HG03103 (cell line): ENCODE data around the gene VCL.
"Not testable (repeated sequence)": the region's sequence is repeated elsewhere in the genome, so short reads cannot be mapped to it uniquely, and the experiment has no call there.

ENCODE experiments used
- ATAC-seq: cut with Tn5 transposase; IDR thresholded peaks from one replicate; pipeline ENCODE4 v1.9.1; 2021; ENCODE audit warnings: low read depth; ENCODE audit not compliant: unreplicated experiment

The VCL gene

GRCh38 chr10:74097776-74098175, 99.9 kb downstream of the VCL start:
- ATAC-seq = no peak

- no peak for ATAC-seq
Observed at GRCh38 chr10:74099420-74099819, 101.5 kb downstream of the VCL start.

DNA sequence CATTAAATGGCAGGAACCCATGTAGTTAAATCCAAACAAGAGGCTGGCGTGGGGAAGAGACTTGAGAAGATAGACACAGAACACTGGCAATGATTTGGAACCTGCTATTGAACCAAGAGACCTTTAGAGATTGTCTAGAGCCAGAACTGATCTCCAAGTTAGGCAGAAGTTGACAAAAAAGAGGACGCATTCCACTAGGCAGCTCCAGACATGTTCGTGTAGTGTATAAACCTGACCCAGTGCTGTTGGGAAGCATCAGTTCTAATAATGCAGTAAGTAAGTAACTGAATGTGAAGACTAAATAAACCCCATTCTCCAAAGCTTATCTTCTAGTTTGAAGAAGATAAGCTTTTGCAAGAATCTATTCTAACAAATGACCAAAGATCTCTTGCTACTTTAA, 101.9 kb downstream of the VCL start:
- no peak for ATAC-seq

DNA sequence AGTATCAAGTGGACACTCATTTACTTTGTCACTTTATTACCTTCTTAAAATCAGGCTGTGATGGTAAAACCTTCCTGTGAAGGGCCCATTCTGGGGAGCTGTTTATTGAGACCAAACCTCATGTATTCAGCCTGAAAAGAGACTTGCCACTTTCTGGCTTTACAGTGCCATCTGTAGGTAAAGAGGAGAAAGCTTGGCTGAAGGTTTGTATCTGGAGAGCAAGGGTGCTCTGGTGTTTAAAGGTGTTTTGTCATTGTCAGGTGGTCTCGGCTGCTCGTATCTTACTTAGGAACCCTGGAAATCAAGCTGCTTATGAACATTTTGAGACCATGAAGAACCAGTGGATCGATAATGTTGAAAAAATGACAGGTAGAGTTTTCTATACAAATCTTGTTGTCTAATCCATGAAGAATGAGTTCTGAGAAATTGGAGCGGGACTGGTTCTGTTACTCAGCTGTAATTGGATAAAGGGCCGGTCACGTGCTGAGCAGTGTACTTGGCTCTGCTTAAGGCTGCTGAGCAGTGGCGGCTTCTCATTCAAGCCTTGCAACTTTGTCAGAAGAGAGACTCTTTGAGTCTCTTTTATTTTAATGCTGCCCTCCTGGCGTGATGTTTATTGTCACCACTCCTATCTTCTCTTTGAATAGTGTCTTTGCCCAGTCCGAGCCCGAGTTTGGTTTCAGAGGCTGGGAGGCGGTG, 105.8 kb downstream of the VCL start:
- no peak for ATAC-seq

- ATAC-seq = no peak
Observed at GRCh38 chr10:74104480-74104879, 106.6 kb downstream of the VCL start.

DNA sequence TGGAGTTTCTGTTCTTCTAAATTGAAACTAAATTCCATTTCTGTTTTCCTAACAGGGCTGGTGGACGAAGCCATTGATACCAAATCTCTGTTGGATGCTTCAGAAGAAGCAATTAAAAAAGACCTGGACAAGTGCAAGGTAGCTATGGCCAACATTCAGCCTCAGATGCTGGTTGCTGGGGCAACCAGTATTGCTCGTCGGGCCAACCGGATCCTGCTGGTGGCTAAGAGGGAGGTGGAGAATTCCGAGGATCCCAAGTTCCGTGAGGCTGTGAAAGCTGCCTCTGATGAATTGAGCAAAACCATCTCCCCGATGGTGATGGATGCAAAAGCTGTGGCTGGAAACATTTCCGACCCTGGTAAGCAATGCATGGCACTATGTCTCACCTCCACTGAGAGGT, 107.1 kb downstream of the VCL start:
- ATAC-seq = no peak

DNA sequence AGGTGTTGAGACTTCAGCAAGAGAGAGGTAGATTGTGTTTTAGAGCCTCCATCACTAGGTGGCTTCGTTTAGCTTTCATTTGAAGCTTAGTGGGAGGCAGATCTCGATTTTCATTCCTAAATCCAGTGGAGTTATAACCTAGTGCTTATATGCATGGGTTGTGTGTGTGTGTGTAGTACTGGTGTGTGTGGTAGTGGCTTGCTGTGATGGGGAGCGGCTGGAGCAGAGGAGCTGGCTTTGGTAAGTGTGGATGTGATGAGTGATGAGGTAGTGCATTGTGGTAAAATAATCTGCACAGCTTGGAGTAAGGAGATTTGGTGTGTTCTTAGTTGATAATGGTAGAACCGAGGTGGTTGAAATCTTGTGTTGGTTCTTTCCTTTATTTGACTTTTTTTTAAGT, 109.5 kb downstream of the VCL start:
- no peak for ATAC-seq

GRCh38 chr10:74109452-74109851, 111.5 kb downstream of the VCL start:
- no peak for ATAC-seq

GRCh38 chr10:74110120-74110519, 112.2 kb downstream of the VCL start:
- ATAC-seq = no peak

DNA sequence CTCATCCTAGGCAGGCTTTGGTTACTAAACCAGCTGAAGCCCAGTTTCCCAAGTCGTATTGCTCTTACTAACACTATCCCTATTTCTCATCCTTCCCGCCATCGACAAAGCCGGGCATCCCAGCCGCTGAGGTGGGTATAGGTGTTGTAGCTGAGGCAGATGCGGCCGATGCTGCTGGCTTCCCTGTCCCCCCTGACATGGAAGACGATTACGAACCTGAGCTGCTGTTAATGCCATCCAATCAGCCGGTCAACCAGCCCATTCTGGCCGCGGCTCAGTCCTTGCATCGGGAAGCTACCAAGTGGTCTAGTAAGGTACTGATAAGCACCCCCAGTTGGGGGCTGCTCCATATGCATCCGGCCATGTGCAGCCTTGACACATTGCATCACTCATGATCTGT, 113.9 kb downstream of the VCL start:
- ATAC-seq = no peak

DNA sequence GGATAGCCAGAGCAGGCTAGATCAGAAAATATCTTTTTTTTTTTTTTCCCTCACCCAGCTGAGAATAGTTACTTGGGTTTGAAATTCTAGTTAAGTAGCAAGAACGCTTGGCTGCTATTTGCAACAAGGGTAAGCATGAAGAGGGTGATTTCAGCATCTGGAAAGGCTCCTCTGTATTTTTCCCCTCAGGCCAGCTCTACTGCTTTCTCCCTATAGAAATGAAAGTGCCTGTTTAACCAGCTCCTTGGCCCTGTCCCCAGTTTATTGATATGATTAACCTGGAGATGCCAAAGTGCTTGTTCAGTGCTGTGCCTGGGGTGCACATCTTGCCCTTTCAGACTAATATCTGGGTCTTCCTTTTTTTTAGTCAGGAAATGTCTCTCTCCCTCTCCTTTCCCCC, 115.6 kb downstream of the VCL start:
- ATAC-seq = no peak

GRCh38 chr10:74114041-74114448, 116.1 kb downstream of the VCL start:
- ATAC-seq = no peak

GRCh38 chr10:74117738-74118137, 119.8 kb downstream of the VCL start:
- no peak for ATAC-seq

- ATAC-seq = no peak
Observed at GRCh38 chr10:74118804-74119203, 120.9 kb downstream of the VCL start.

DNA sequence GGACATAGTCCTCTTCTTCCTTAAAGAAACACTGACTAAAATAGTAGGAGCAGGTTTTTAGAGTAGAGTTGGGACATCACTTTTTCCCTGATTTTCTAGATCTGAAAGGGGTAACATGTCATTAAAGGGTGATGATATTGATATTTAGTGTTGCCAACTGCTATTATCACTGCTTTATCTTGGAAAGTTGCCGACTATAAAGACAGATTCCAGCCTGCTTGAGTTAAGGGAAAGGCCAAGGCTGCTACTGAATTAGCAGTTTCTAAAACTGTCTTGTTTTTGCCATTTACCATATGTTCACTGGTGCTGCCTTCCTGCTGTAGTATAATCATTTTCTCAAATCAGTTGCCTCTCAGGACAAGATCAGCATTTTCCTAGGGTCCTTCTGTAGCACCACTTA, 123.0 kb downstream of the VCL start:
- ATAC-seq = no peak

- ATAC-seq = no peak
Observed at GRCh38 chr10:74121368-74121767, 123.5 kb downstream of the VCL start.

DNA sequence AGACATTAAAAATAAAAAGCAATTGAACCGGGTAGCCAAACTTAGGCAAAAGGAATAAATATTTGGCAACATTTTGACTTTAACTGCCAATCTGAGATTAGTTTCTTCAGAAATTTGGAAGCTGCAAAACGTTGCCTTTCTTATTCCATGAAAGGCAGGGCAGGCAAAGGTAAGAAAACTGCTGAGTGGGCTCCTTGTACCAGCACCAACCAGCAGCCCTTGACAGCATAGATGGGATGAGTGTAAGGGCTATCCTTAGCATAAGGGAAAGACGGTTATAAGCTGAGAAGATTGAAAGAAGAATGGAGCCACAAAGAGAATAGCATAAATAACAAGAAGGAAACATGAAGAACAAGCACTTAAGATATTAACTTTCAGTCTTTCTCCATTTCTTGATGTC, 124.1 kb downstream of the VCL start:
- ATAC-seq = no peak

DNA sequence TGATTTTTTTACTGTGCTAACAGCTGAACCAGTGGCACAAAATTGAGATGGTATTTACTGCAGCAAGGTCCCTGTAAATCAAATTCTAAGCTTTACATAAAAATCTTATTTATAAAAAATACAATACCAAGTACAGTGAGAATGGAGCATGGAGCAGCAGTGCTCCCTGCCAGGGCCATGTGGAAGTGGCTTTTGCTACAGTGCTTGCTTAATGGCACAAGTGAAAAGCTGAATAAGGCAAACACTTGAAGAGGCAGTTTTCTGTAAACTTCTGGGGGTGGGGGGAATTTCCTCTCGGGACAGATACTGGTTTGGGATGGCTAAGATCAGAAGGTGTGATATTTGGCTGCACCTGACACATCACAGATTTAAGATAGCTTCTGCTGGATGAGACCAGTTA, 125.2 kb downstream of the VCL start:
- ATAC-seq = no peak

DNA sequence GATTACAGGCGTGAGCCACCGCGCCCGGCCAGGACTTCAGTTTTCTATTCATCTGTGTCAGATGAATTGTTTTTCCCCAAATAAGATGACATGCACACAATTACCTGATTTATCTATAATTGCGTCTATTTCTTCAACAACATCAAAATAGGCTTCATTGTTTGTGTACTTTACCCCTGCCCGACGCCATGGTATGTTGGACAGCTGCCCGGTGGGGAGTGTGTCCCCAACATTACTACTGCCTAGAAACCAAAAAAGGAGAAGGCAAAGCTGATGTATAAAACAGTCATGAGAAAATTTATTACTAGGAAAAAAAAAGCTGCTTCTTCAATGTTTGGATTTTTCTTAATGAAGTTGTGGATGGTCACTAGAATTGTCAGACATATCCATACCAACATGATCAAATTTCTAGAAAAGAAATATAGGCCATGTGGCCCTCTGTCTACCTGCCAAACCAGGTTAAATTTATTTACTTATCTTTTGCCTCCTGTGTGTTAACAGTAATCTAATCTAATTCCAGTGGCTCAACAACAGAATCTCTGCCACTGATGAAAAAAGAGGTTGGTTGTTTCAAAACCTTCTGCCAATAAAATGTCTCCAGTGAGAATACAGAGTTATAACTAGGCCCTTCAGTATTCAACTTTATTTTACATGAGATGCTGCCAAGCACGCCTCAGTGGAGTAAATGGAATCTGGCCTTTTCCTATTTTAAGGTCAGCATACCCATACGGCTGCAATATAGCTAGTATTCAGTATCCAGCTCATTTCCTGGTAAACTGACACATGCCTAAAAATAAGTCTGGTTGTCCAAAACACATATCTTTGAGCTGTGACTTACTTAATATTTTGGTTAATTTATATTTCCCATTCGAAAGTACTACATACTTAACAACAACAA, 136.3 kb downstream of the VCL start:
- no peak for ATAC-seq

DNA sequence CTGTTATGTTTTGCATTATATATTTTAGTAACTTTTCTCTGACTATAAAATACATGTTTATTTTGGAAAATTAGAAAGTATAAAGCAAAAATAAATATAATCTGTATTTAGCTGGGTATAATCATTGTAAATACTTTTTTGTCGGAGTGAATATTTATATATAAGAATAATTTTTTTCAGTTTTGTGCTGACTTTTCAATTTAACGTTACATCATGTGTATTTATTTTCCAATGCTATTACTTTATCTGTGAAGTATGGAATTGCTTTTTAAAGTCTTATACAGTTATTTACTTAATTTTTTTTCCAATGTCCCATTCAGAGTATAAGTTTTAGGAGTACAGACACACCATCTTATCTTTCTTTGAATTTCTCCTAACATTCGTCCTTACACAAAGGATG, 137.5 kb downstream of the VCL start:
- ATAC-seq = no peak

GRCh38 chr10:74137992-74138391, 140.1 kb downstream of the VCL start:
- no peak for ATAC-seq

DNA sequence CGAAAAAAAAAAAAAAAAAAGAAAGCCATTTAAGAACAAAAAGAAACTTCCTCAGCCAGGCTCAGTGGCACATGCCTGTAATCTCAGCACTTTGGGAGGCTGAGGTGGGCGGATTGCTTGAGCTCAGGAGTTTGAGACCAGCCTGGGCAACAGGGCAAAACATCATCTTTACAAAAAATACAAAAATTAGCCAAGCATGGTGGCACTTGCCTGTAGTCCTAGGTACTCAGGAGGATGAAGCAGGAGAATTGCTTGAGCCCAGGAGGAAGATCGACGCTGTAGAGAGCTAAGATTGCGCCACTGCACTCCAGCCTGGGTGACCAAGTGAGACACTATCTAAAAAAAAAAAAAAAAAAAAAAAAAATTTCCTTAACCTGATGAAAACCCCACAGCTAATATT, 140.7 kb downstream of the VCL start:
- ATAC-seq = not testable (repeated sequence)
